ENCODE results near the gene PPP2R2B.

Gene PPP2R2B

GRCh38 chr5:146902471-146902870 is 23.9 kb upstream of the PPP2R2B start:
- no peak for DNase-seq (ENCODE audit: low read depth)
- no peak overlapping the region for H3K4me3 ChIP-seq (ENCODE audit: low read depth, low read length)
- no peak for TF ChIP-seq MYC (IDR thresholded peaks at IDR 0.05; ENCODE audit: low read depth, low read length)
- no peak for TF ChIP-seq POLR2A (IDR thresholded peaks at IDR 0.05; ENCODE audit: extremely low read depth, insufficient read length)
- TF ChIP-seq, protein P1, sequence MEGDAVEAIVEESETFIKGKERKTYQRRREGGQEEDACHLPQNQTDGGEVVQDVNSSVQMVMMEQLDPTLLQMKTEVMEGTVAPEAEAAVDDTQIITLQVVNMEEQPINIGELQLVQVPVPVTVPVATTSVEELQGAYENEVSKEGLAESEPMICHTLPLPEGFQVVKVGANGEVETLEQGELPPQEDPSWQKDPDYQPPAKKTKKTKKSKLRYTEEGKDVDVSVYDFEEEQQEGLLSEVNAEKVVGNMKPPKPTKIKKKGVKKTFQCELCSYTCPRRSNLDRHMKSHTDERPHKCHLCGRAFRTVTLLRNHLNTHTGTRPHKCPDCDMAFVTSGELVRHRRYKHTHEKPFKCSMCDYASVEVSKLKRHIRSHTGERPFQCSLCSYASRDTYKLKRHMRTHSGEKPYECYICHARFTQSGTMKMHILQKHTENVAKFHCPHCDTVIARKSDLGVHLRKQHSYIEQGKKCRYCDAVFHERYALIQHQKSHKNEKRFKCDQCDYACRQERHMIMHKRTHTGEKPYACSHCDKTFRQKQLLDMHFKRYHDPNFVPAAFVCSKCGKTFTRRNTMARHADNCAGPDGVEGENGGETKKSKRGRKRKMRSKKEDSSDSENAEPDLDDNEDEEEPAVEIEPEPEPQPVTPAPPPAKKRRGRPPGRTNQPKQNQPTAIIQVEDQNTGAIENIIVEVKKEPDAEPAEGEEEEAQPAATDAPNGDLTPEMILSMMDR (IDR thresholded peaks at IDR 0.05; ENCODE audit: low read depth, low read length) = no peak
- TF ChIP-seq, protein P2, sequence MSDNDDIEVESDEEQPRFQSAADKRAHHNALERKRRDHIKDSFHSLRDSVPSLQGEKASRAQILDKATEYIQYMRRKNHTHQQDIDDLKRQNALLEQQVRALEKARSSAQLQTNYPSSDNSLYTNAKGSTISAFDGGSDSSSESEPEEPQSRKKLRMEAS (IDR thresholded peaks at IDR 0.05; ENCODE audit: low read depth, low read length) = no peak

GRCh38 chr5:146897061-146897460 is 18.5 kb upstream of the PPP2R2B start:
- TF ChIP-seq, protein P1 (IDR thresholded peaks at IDR 0.05; ENCODE audit: low read depth, low read length) = no peak
- TF ChIP-seq POLR2A (IDR thresholded peaks at IDR 0.05; ENCODE audit: extremely low read depth, insufficient read length) (no peak), MYC (IDR thresholded peaks at IDR 0.05; ENCODE audit: low read depth, low read length) (no peak)
- TF ChIP-seq, protein P2 (IDR thresholded peaks at IDR 0.05; ENCODE audit: low read depth, low read length) = no peak
- no peak for DNase-seq (ENCODE audit: low read depth)
- no peak overlapping the region for H3K4me3 ChIP-seq (ENCODE audit: low read depth, low read length)

- no peak for TF ChIP-seq MYC (IDR thresholded peaks at IDR 0.05; ENCODE audit: low read depth, low read length)
- TF ChIP-seq, protein P2 (IDR thresholded peaks at IDR 0.05; ENCODE audit: low read depth, low read length) = no peak
- no peak for TF ChIP-seq POLR2A (IDR thresholded peaks at IDR 0.05; ENCODE audit: extremely low read depth, insufficient read length)
- TF ChIP-seq, protein P1 (IDR thresholded peaks at IDR 0.05; ENCODE audit: low read depth, low read length) = no peak
- DNase-seq (ENCODE audit: low read depth) = no peak
- H3K4me3 ChIP-seq (ENCODE audit: low read depth, low read length) = no peak overlapping the region
Measured at GRCh38 chr5:146894753-146895521, 16.4 kb upstream of the PPP2R2B start.

- no peak overlapping the region for H3K4me3 ChIP-seq (ENCODE audit: low read depth, low read length)
- no peak for DNase-seq (ENCODE audit: low read depth)
- TF ChIP-seq, protein P1 (IDR thresholded peaks at IDR 0.05; ENCODE audit: low read depth, low read length) = no peak
- no peak for TF ChIP-seq POLR2A (IDR thresholded peaks at IDR 0.05; ENCODE audit: extremely low read depth, insufficient read length)
- no peak for TF ChIP-seq MYC (IDR thresholded peaks at IDR 0.05; ENCODE audit: low read depth, low read length)
- TF ChIP-seq, protein P2 (IDR thresholded peaks at IDR 0.05; ENCODE audit: low read depth, low read length) = no peak
Measured at GRCh38 chr5:146893991-146894390, 15.4 kb upstream of the PPP2R2B start.

DNA sequence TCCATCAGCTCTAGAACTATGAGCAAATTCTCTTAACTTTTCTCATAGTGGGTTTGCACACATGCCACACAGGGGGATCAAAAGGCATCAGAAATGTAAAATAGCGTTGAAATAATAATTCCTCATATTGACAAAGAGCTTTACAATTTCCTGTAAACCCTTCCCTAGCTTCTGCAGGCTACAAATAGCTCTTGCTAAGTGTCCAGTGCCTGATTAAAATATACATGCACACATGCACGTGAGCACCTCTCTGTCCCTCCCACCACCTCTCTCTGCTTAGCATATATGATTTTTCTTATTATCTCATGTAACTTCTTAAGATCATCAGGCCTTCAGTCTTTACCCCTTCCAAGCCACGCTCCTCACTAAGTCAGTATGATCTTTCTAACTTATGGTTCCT is 13.7 kb upstream of the PPP2R2B start:
- H3K4me3 ChIP-seq (ENCODE audit: low read depth, low read length) = no peak overlapping the region
- no peak for TF ChIP-seq POLR2A (IDR thresholded peaks at IDR 0.05; ENCODE audit: extremely low read depth, insufficient read length)
- TF ChIP-seq, protein P2 (IDR thresholded peaks at IDR 0.05; ENCODE audit: low read depth, low read length) = no peak
- TF ChIP-seq MYC (IDR thresholded peaks at IDR 0.05; ENCODE audit: low read depth, low read length) = no peak
- TF ChIP-seq, protein P1 (IDR thresholded peaks at IDR 0.05; ENCODE audit: low read depth, low read length) = no peak
- no peak for DNase-seq (ENCODE audit: low read depth)
